K562 (cell line): Measurements from ENCODE around the gene PPP1R13B. TPM values are rescaled to one million over a fixed set of nuclear protein-coding genes. Genes with fewer than 3 reads are reported as not detected.

ENCODE experiments used
- ATAC-seq: fragments of 200-7000 bp; cut with Tn5 transposase; 3 replicates; pipeline ENCODE4 v1.9.1; 2020; ENCODE audit warnings: moderate library complexity
- BruUV-seq: library from RNA; stranded (reverse); fragments of 400-500 nt; replicated peaks from 2 replicates; lab custom pipeline; 2021; lab: Mats Ljungman, UMichigan
- CTCF ChIA-PET: fragments of 300-600 bp; formaldehyde crosslinking; extraction: SDS; loops from one replicate; lab custom pipeline; 2021; ENCODE audit warnings: low intra/inter-chr PET ratio; lab: Yijun Ruan, JAX
- POLR2A ChIA-PET: fragments of 300-600, 350-650 bp; sonication (Branson Sonifier 250); formaldehyde crosslinking; extraction: SDS; loops from one replicate; lab custom pipeline; 2021; ENCODE audit warnings: antibody characterized with exemption, inconsistent platforms; lab: Yijun Ruan, JAX
- DNase-seq, 4 experiments: peaks; one replicate each; pipeline versions ENCODE4 v3.0.0 to v3.0.0-alpha.2; 2011 to 2018; ENCODE audit warnings: low spot score in 3 of 4, mixed read lengths in 3 of 4; ENCODE audit errors: extremely low read depth in 1 of 4
- FAIRE-seq: peaks from 2 replicates; lab custom pipeline; 2011; peaks lifted over from hg19 to GRCh38; lab: Jason Lieb, UNC
- H2AFZ ChIP-seq: 2 replicates; pipeline ENCODE4 v1.6.0; 2011; ENCODE audit warnings: low read depth, low read length, control low read depth, inconsistent platforms
- H3K27ac ChIP-seq: fragments of 200-600 bp; 3 replicates; pipeline ENCODE4 v1.8.0; 2011; ENCODE audit warnings: low read depth, mild to moderate bottlenecking, control low read depth, inconsistent platforms, low read length, moderate library complexity, mixed read lengths; ENCODE audit errors: extremely low read depth
- H3K27me3 ChIP-seq, 2 experiments: fragments of 300-600 bp in 1 of 2; 2 replicates in 1 of 2; 3 replicates in 1 of 2; pipeline versions ENCODE4 v1.6.0 to v1.8.0; 2011; ENCODE audit warnings: inconsistent platforms in 2 of 2, low read length in 2 of 2, mild to moderate bottlenecking in 1 of 2, mixed read lengths in 1 of 2, moderate library complexity in 1 of 2; ENCODE audit not compliant: control insufficient read depth in 2 of 2, insufficient read depth in 2 of 2
- H3K36me3 ChIP-seq: fragments of 300-600 bp; 3 replicates; pipeline ENCODE4 v1.8.0; 2011; ENCODE audit warnings: mild to moderate bottlenecking, low read length, inconsistent platforms; ENCODE audit not compliant: control insufficient read depth, insufficient read depth
- H3K4me1 ChIP-seq, 2 experiments: fragments of 200-600 bp in 1 of 2; replicated peaks in 1 of 2; 2 replicates in 1 of 2; 3 replicates in 1 of 2; pipeline versions ENCODE4 v1.5.1 to v1.8.0; 2011; ENCODE audit warnings: inconsistent platforms in 2 of 2, low read length in 2 of 2, mild to moderate bottlenecking in 1 of 2, mixed read lengths in 1 of 2, moderate library complexity in 1 of 2; ENCODE audit not compliant: control insufficient read depth in 2 of 2, insufficient read depth in 2 of 2
- H3K4me2 ChIP-seq: 2 replicates; pipeline ENCODE4 v1.6.1; 2011; ENCODE audit warnings: low read length, control low read depth, inconsistent platforms, mixed read lengths; ENCODE audit not compliant: insufficient read depth
- H3K4me3 ChIP-seq: fragments of 200-600 bp; sonication (generic), shearing (Covaris generic); 2 replicates; pipeline ENCODE4 v1.5.1; 2016; ENCODE audit warnings: control low read depth, inconsistent platforms
- H3K79me2 ChIP-seq: fragments of 200-600 bp; 3 replicates; pipeline ENCODE4 v1.8.0; 2011; ENCODE audit warnings: low read length, inconsistent platforms; ENCODE audit not compliant: control insufficient read depth, insufficient read depth
- H3K9ac ChIP-seq, 2 experiments: 2 replicates each; pipeline versions ENCODE4 v1.6.0 to v1.6.1; 2011; ENCODE audit warnings: low read depth in 2 of 2, low read length in 2 of 2, control low read depth in 1 of 2, inconsistent platforms in 1 of 2, mild to moderate bottlenecking in 1 of 2, mixed read lengths in 1 of 2; ENCODE audit not compliant: insufficient read depth in 1 of 2
- H3K9me1 ChIP-seq: one replicate; pipeline ENCODE4 v1.6.0; 2011; ENCODE audit warnings: inconsistent platforms, mild to moderate bottlenecking, low read length, moderate library complexity; ENCODE audit not compliant: control insufficient read depth, insufficient read depth
- H3K9me3 ChIP-seq: replicated peaks from 2 replicates; pipeline ENCODE4 v1.5.1; 2011; ENCODE audit warnings: low read depth, low read length, inconsistent platforms; ENCODE audit not compliant: control insufficient read depth, insufficient read depth
- H4K20me1 ChIP-seq: replicated peaks from 2 replicates; pipeline ENCODE4 v1.6.1; 2011; ENCODE audit warnings: low read length, inconsistent platforms, mixed read lengths; ENCODE audit not compliant: control insufficient read depth, insufficient read depth
- CXXC5 ChIP-seq: fragments of 250-450 bp; sonication (Bioruptor Pico); IDR thresholded peaks from 2 replicates; pipeline ENCODE4 v1.8.0; 2022; ENCODE audit warnings: inconsistent platforms, mild to moderate bottlenecking, moderate library complexity
- GTF2E2 ChIP-seq: fragments of 200-800 bp; sonication (Bioruptor generic); IDR thresholded peaks from 2 replicates; pipeline ENCODE4 v1.6.1; 2016; ENCODE audit warnings: missing genetic modification characterization, missing compliant biosample characterization
- NR2C1 ChIP-seq, 2 experiments: fragments of 450-650 bp; IDR thresholded peaks; 2 replicates each; pipeline ENCODE4 v1.6.1; 2017; ENCODE audit warnings: mild to moderate bottlenecking in 2 of 2, antibody characterized with exemption in 1 of 2, inconsistent platforms in 1 of 2, missing compliant biosample characterization in 1 of 2, missing genetic modification characterization in 1 of 2
- RFX1 ChIP-seq: fragments of 450-650 bp; IDR thresholded peaks from 2 replicates; pipeline ENCODE4 v1.6.1; 2016; ENCODE audit warnings: mild to moderate bottlenecking, moderate library complexity
- SMAD1 ChIP-seq: fragments of 150-350 bp; IDR thresholded peaks from 2 replicates; pipeline ENCODE4 v1.6.1; 2014; ENCODE audit warnings: low read length, low read depth; ENCODE audit not compliant: partially characterized antibody
- TBL1XR1 ChIP-seq, 2 experiments: IDR thresholded peaks; 2 replicates each; pipeline ENCODE4 v1.6.1; 2012; ENCODE audit warnings: improper control_type of control experiment in 2 of 2, low read length in 2 of 2, mild to moderate bottlenecking in 1 of 2
- YY1 ChIP-seq, 3 experiments: IDR thresholded peaks; 2 replicates each; pipeline ENCODE4 v1.6.1; 2011; ENCODE audit warnings: low read length in 2 of 3, mild to moderate bottlenecking in 2 of 3, moderate library complexity in 2 of 3, borderline replicate concordance in 1 of 3, control low read depth in 1 of 3, low read depth in 1 of 3; ENCODE audit not compliant: insufficient read depth in 3 of 3, insufficient replicate concordance in 2 of 3, control insufficient read depth in 1 of 3, insufficient read length in 1 of 3; ENCODE audit errors: extremely low read depth in 1 of 3
- ZEB2 ChIP-seq: fragments of 450-650 bp; IDR thresholded peaks from 2 replicates; pipeline ENCODE4 v1.6.1; 2016
- ZFX ChIP-seq: sonication (generic); formaldehyde crosslinking; IDR thresholded peaks from 2 replicates; pipeline ENCODE4 v1.8.0; 2022; ENCODE audit warnings: mild to moderate bottlenecking, missing genetic modification reagents, moderate library complexity
- ZNF699 ChIP-seq: fragments of 250-450 bp; sonication (Bioruptor Pico); IDR thresholded peaks from 2 replicates; pipeline ENCODE4 v1.8.0; 2021; ENCODE audit warnings: mild to moderate bottlenecking, moderate library complexity; ENCODE audit not compliant: insufficient replicate concordance
- ZNF717 ChIP-seq: fragments of 250-450 bp; sonication (Bioruptor Pico); IDR thresholded peaks from 2 replicates; pipeline ENCODE4 v1.5.0; 2021
- ZNF764 ChIP-seq: fragments of 250-450 bp; sonication (Bioruptor Pico); IDR thresholded peaks from 2 replicates; pipeline ENCODE4 v1.4.0; 2020; ENCODE audit warnings: low read depth, mild to moderate bottlenecking, moderate library complexity
- WGBS: fragments of 100-300 bp; shearing (Covaris generic); methylation state at CpG from one replicate; pipeline ENCODE4 v1.1.6; 2016; ENCODE audit warnings: low coverage, mixed read lengths; ENCODE audit not compliant: insufficient coverage; ENCODE audit errors: missing lambda C conversion rate; 5-methylcytosine and 5-hydroxymethylcytosine counted together
- in situ Hi-C: fragments of 300-500 bp; cut with MboI; formaldehyde crosslinking; loops from 4 replicates; pipeline ENCODE4 v1.15.0; 2018; ENCODE audit warnings: inconsistent platforms, mixed read lengths
- intact Hi-C: fragments of 100-400 bp; cut with micrococcal nuclease; formaldehyde crosslinking; loops from 2 replicates; pipeline ENCODE4 v1.14.2; 2022
- polyA plus RNA-seq, 8 experiments: library from polyadenylated mRNA; depleted of rRNA in 4 of 8; stranded (reverse) in 5 of 8; unstranded in 3 of 8; fragments of >200 nt; fragmentation: Nextera tagmentation in 2 of 8; fragmentation: Illumina TruSeq in 1 of 8; extraction: Ambion mirVana in 2 of 8; extraction: Trizol in 1 of 8; gene quantifications; 2 replicates each; pipeline versions ENCODE4 v1.2.1 to v1.2.3, GENCODE V29; 2011 to 2014; ENCODE audit warnings: inconsistent platforms in 1 of 8, missing spikeins in 1 of 8
- total RNA-seq, 7 experiments: library from RNA; depleted of rRNA in 6 of 7; stranded (reverse); fragments of >200 nt in 6 of 7; fragmentation: Illumina TruSeq in 2 of 7; extraction: Trizol in 2 of 7; gene quantifications; 2 replicates each; pipeline versions ENCODE4 v1.2.1 to v1.2.3, GENCODE V29; 2011 to 2021; ENCODE audit warnings: low replicate concordance in 1 of 7
- TF ChIP-seq, protein P1 (sequence below): fragments of 450-650 bp; conservative IDR thresholded peaks from 2 replicates; pipeline ENCODE4 v1.6.1; 2016; ENCODE audit warnings: missing genetic modification characterization, low read depth, mild to moderate bottlenecking, control low read depth, missing compliant biosample characterization
- TF ChIP-seq, protein P2 (sequence below): sonication (generic); formaldehyde crosslinking; IDR thresholded peaks from 2 replicates; pipeline ENCODE4 v1.8.0; 2022; ENCODE audit warnings: mild to moderate bottlenecking, low read depth, missing genetic modification reagents
- TF ChIP-seq, protein P3 (sequence below): fragments of 250-450 bp; sonication (Bioruptor Pico); IDR thresholded peaks from 2 replicates; pipeline ENCODE4 v1.8.0; 2022; ENCODE audit warnings: inconsistent platforms, mild to moderate bottlenecking, moderate library complexity, borderline replicate concordance

Gene PPP1R13B
- total and polyA plus RNA-seq, 9 of the 15 experiments (the other 6 are each of a cell fraction or from before 2014, with no cell fraction given): 0.03 to 1.7 (median 0.15) TPM

DNA sequence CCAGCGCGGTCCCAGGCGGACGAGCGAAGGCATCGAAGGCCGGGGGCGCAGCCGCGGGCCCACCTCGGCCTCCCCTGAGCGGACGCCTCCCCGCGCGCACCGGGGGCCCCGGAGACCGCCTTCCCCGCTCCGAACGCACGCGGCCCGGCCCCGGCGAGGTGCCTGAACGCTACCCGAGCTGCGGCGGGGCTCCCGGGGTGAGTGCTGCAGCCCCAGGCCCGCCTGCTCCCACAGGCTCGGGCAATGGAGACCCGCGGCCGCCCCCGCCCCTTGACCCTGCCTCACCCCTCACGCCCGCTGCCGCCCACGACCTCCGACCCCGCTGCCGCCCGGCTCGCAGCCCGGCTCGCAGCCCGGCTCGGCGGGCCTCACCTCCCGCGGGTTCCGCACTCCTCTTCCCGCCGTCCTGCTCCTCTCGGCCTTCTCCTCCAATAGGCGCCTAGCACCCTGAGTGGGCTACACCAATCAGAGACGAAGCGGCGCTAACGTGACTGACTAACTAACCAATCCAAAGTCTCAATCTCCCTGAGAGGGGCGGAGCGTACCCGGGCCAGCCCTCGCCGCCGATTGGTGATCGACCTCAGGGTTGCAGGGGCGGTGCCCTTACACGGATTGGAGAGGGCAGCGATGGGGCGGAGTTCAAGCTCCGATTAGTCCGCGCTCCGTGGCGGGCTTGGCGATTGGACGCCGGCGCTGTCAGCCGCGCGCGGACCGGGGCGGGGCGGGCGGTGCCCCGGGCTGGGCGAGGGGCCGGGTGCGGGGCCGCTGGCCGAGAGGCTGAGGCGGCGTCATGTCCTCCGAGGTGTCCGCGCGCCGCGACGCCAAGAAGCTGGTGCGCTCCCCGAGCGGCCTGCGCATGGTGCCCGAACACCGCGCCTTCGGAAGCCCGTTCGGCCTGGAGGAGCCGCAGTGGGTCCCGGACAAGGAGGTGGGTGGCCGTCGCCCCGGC is 132.0 kb downstream of the PPP1R13B start, which contains the start of the genes XRCC3 and ZFYVE21:
XRCC3 (minus strand) TSS at position 400 of the 949 bp plus-strand sequence. CDS start 4,364 bp downstream, outside the sequence.
ZFYVE21 (plus strand) TSS at position 759 of the 949 bp plus-strand sequence; CDS start at position 791, 32 bp downstream.
- Histone ChIP-seq H3K4me2 (peak within 1 kb of the TSS; percentile 73), H3K4me1 (peaks cover 29 to 63% of the 10 kb centered on the region in 2 experiments; a peak in 4 of 5 replicates), H2AFZ (peak within 1 kb of the TSS; percentile 51; the same call in 1 of the 2 replicates), H3K36me3 (peaks cover 50% of the 10 kb centered on the region; the same call in 2 of the 3 replicates), H3K79me2 (peaks cover 76% of the 10 kb centered on the region), H3K4me3 (peak within 1 kb of the TSS; percentile 68), H4K20me1 (0 out of 2 replicates have a peak, but pooled peaks cover 5% of the 10 kb centered on the region), H3K27ac (peak within 1 kb of the TSS; percentile 87), H3K27me3 (no peaks in the 10 kb centered on the region), H3K9me1 (no peaks in the 10 kb centered on the region), H3K9me3 (no peaks in the 10 kb centered on the region), H3K9ac (peak within 1 kb of the TSS; percentile 78 to 97)
- WGBS: 1% methylated on average over 36 of the region's 121 CpGs
- FAIRE-seq: peak; percentile 99
- peak; percentile 95 to 99 (median 96) for DNase-seq
- intact Hi-C loops (no loop called here), in situ Hi-C loops (no loop called here)
- POLR2A ChIA-PET: interaction anchor here (0.7 to 1.7 kb wide), 6 partner anchors 9 to 47 kb away, joined by 3 to 9 read pairs (median 4); no protein-coding TSS in a partner anchor
- CTCF ChIA-PET: no interaction called here
- peak; percentile 96 for ATAC-seq
- BruUV-seq: no TSS peak
- TF ChIP-seq YY1 (IDR thresholded peaks at IDR 0.05; ENCODE audit: borderline replicate concordance in 1 of 3, control insufficient read depth in 1 of 3, extremely low read depth in 1 of 3, insufficient read depth in 3 of 3, insufficient read length in 1 of 3, insufficient replicate concordance in 2 of 3, low read depth in 1 of 3, low read length in 2 of 3): no peak
- TF ChIP-seq NR2C1 (IDR thresholded peaks at IDR 0.05): 0 out of 2 replicates have a peak, but pooled peaks have one; percentile 19
- no peak for TF ChIP-seq NR2C1 (tag; IDR thresholded peaks at IDR 0.05)
- no peak for TF ChIP-seq ZNF717
- TF ChIP-seq, protein P1, sequence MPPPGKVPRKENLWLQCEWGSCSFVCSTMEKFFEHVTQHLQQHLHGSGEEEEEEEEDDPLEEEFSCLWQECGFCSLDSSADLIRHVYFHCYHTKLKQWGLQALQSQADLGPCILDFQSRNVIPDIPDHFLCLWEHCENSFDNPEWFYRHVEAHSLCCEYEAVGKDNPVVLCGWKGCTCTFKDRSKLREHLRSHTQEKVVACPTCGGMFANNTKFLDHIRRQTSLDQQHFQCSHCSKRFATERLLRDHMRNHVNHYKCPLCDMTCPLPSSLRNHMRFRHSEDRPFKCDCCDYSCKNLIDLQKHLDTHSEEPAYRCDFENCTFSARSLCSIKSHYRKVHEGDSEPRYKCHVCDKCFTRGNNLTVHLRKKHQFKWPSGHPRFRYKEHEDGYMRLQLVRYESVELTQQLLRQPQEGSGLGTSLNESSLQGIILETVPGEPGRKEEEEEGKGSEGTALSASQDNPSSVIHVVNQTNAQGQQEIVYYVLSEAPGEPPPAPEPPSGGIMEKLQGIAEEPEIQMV: no peak
- TF ChIP-seq CXXC5 (CRISPR knock-in tag): peak; percentile 58
- TF ChIP-seq RFX1: no peak
- no peak for TF ChIP-seq GTF2E2 (tag)
- peak; percentile 71 for TF ChIP-seq ZFX (CRISPR knock-in tag)
- TF ChIP-seq ZNF764 (CRISPR knock-in tag): no peak
- TF ChIP-seq SMAD1: no peak
- TF ChIP-seq TBL1XR1 (IDR thresholded peaks at IDR 0.05; ENCODE audit: low read length in 2 of 2): no peak
- no peak for TF ChIP-seq ZNF699
- TF ChIP-seq, protein P2, sequence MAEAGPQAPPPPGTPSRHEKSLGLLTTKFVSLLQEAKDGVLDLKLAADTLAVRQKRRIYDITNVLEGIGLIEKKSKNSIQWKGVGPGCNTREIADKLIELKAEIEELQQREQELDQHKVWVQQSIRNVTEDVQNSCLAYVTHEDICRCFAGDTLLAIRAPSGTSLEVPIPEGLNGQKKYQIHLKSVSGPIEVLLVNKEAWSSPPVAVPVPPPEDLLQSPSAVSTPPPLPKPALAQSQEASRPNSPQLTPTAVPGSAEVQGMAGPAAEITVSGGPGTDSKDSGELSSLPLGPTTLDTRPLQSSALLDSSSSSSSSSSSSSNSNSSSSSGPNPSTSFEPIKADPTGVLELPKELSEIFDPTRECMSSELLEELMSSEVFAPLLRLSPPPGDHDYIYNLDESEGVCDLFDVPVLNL: peak; percentile 87; the same call in 1 of the 2 replicates
- TF ChIP-seq, protein P3, sequence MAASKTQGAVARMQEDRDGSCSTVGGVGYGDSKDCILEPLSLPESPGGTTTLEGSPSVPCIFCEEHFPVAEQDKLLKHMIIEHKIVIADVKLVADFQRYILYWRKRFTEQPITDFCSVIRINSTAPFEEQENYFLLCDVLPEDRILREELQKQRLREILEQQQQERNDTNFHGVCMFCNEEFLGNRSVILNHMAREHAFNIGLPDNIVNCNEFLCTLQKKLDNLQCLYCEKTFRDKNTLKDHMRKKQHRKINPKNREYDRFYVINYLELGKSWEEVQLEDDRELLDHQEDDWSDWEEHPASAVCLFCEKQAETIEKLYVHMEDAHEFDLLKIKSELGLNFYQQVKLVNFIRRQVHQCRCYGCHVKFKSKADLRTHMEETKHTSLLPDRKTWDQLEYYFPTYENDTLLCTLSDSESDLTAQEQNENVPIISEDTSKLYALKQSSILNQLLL (CRISPR knock-in tag): no peak
- TF ChIP-seq ZEB2: no peak
